Right lobe of liver (tissue), 6 donors: ENCODE data around the gene RBFA. TPM values are rescaled to one million over a fixed set of nuclear protein-coding genes. Genes with fewer than 3 reads are reported as not detected.
A peak's percentile ranks its signal among the peaks of the same experiment; 100 is the strongest.
"Not testable (repeated sequence)": the region's sequence is repeated elsewhere in the genome, so short reads cannot be mapped to it uniquely, and the experiment has no call there.

Experiments
- ATAC-seq, 4 donors: fragments of 200-7000 bp; cut with Tn5 transposase; one replicate each; pipeline ENCODE4 v1.9.1; 2020; ENCODE audit warnings: mild to moderate bottlenecking in 4 of 4, moderate library complexity in 4 of 4
- DNase-seq, 3 donors: peaks; one replicate each; pipeline ENCODE4 v3.0.0-alpha.2; 2020
- H3K27ac ChIP-seq, 3 donors: fragments of 200-600 bp; one replicate each; pipeline ENCODE4 v1.8.0; 2022
- H3K27me3 ChIP-seq, 2 donors: fragments of 200-600 bp; one replicate each; pipeline ENCODE4 v1.8.0; 2022
- H3K36me3 ChIP-seq, 4 donors: fragments of 200-600 bp; sonication (generic) in 1 of 4; one replicate each; pipeline versions ENCODE4 v1.5.1 to v1.8.0; 2017 to 2022; ENCODE audit warnings: control low read depth in 1 of 4
- H3K4me1 ChIP-seq, 4 donors: fragments of 200-600 bp; sonication (generic) in 1 of 4; one replicate each; pipeline versions ENCODE4 v1.5.1 to v1.8.0; 2017 to 2022; ENCODE audit warnings: control low read depth in 1 of 4
- H3K4me3 ChIP-seq, 3 donors: fragments of 200-600 bp; one replicate each; pipeline ENCODE4 v1.8.0; 2022
- H3K9me3 ChIP-seq, 4 donors: fragments of 200-600 bp; sonication (generic) in 1 of 4; one replicate each; pipeline versions ENCODE4 v1.5.1 to v1.8.0; 2017 to 2022; ENCODE audit warnings: control low read depth in 1 of 4
- POLR2A ChIP-seq: fragments of 450-650 bp; IDR thresholded peaks from one replicate; pipeline ENCODE4 v1.6.1; 2017; ENCODE audit warnings: antibody characterized with exemption, mild to moderate bottlenecking
- WGBS: methylation state at CpG from one replicate; pipeline ENCODE4 v1.1.6; 2018; ENCODE audit warnings: low coverage, low lambda C conversion rate; ENCODE audit not compliant: insufficient coverage; ENCODE audit errors: missing lambda C conversion rate; 5-methylcytosine and 5-hydroxymethylcytosine counted together
- intact Hi-C, 2 donors: fragments of 100-400 bp; cut with DNase I; formaldehyde crosslinking; loops; one replicate each; pipeline versions ENCODE4 v1.11.2 to v1.14.1; 2022
- total RNA-seq, 6 experiments: library from RNA; depleted of rRNA in 2 of 6; stranded (reverse); fragments of >200 nt in 2 of 6; fragmentation: NEBNext Ultra II Directional in 3 of 6; extraction: Animal tissue kit (Norgen Biotek cat#: 25700) in 3 of 6; gene quantifications; one replicate each; pipeline versions ENCODE4 v1.1.0 to v1.2.4, GENCODE V29; 2016 to 2023
- TF ChIP-seq, protein P1 (sequence below), 4 donors: fragments of 200-600 bp in 3 of 4; fragments of 450-650 bp in 1 of 4; IDR thresholded peaks; one replicate each; pipeline versions ENCODE4 v1.5.1 to v1.8.0; 2016 to 2022; ENCODE audit warnings: antibody characterized with exemption in 4 of 4, mild to moderate bottlenecking in 2 of 4
- donor health status: DM: no; HTN: yes; CAD: no.
- donor health status: DM: no; HTN: no; CAD: no.
- donor health status: DM: no; HTN: no; CAD: no.
- donor health status: DM: no; HTN: yes; CAD: no.
- donor health status: DM: no; HTN: yes; CAD: no.

The RBFA gene
- total RNA-seq, 6 experiments from 2014 or later = 12.3 to 36.6 (median 18.8) TPM

DNA sequence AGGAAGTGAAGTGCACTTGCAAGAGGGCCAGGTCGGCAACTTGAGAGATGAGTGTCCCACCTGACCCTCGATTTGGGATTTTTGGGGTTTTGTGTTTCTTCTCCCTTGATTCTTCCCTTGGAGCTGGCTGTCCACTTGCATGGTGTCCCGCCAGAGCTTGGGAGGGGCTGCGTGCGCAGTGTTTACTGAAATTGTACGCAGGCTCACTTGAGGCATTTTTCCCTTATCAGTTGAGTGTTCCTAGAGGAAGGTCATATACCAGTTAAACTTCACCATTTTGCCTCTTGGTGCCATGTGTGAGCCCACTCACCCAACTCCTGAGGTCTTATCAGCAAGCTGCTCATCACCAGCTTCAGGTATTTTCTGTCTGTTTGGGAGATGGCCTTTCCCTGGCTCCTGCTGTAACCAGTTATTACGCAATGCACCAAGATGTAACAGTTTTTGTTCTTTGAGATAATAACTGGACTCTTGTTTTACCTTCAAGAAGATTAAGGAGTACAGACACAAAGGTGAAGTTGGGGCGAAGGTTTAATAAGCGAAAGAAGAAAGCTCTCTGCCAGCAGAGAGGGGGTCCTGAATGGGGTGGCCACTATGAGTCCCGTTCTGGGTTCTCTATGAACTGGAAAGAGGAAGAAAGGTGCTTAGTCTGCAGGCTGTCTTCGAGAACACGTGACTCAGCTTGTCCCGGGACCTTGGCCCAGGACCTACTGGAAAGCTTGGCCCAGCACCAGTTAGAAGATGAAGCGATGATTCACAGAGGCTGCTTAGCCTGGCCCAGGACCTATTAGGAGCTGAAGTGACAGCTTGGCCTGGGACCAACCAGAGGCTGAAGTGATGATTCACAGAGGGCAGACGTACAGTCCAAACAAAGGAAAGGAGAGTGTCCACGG is 24.3 kb upstream of the RBFA start:
- 75% methylated on average over 7 of the region's 16 CpGs for WGBS
- H3K36me3 ChIP-seq = no peaks in the 10 kb centered on the region
- peaks cover 0 to 2% (median 0%) of the 10 kb centered on the region in 4 donors for H3K9me3 ChIP-seq
- DNase-seq (peak in 1 of 3 donors; percentile 55), ATAC-seq (peak in 1 of 4 donors; percentile 87)
- no peak overlapping the region for H3K4me3 ChIP-seq
- intact Hi-C loops = no loop called here
- TF ChIP-seq, protein P1, sequence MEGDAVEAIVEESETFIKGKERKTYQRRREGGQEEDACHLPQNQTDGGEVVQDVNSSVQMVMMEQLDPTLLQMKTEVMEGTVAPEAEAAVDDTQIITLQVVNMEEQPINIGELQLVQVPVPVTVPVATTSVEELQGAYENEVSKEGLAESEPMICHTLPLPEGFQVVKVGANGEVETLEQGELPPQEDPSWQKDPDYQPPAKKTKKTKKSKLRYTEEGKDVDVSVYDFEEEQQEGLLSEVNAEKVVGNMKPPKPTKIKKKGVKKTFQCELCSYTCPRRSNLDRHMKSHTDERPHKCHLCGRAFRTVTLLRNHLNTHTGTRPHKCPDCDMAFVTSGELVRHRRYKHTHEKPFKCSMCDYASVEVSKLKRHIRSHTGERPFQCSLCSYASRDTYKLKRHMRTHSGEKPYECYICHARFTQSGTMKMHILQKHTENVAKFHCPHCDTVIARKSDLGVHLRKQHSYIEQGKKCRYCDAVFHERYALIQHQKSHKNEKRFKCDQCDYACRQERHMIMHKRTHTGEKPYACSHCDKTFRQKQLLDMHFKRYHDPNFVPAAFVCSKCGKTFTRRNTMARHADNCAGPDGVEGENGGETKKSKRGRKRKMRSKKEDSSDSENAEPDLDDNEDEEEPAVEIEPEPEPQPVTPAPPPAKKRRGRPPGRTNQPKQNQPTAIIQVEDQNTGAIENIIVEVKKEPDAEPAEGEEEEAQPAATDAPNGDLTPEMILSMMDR (IDR thresholded peaks at IDR 0.05) = no peak
- no peak for TF ChIP-seq POLR2A
- H3K27me3 ChIP-seq = no peaks in the 10 kb centered on the region
- H3K4me1 ChIP-seq = no peaks in the 10 kb centered on the region
- H3K27ac ChIP-seq = no peak overlapping the region

DNA sequence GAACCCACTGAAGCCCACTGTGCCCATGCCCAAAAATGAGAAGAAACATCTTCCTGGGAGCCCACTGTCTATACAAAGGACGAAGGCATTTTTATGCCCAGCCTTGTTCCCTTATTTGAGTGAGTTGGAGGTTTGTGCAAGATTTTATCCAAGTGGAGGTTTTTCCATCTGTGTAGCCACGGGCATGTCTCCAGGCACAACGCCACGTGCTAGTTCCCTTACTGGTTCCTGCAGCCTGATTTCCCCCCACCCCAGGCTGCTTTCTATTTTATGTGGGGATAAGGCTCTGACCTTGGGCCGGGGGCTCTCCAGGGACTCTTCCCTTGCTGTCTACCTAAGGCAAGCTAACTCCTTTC is 23.7 kb upstream of the RBFA start:
- intact Hi-C loops = no loop called here
- Histone ChIP-seq H3K4me1 (no peaks in the 10 kb centered on the region), H3K4me3 (no peak overlapping the region), H3K9me3 (peaks cover 0 to 3% (median 0%) of the 10 kb centered on the region in 4 donors), H3K36me3 (no peaks in the 10 kb centered on the region), H3K27me3 (no peaks in the 10 kb centered on the region), H3K27ac (no peak overlapping the region)
- WGBS = no CpG with 5 or more reads among the region's 5 CpGs
- TF ChIP-seq, protein P1 (IDR thresholded peaks at IDR 0.05) = no peak
- DNase-seq (no peak), ATAC-seq (no peak)

DNA sequence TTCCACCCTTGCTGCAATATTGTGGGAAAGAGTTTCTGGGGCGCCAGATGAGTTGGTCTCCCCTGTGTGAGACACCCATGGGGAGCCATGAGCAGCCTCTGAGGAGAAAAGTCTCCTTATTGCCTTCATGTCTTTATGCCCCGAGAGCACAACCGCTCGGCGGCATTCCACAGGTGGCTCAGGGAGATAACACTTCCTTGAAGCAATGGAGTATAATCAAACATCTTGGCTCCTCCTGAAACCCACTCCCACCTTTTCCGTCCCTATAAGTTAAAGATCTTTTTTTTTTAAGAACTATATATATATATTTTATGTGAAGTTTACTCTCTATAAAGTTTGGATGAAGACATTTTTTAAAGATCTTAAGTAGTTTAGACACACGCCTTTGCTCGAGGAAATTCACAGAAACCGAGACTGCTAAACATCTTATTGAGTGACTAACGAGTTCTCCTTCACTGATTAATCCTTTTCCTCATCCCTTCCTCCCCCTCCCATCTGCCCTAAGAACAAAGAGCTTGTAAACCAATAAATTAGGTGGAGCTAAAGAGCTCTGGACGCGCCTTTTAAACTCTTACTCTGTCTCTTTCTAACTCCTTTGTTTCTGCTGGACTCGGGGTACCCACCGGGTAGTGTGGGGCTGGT is 22.6 kb upstream of the RBFA start:
- DNase-seq, H3K4me1 ChIP-seq, intact Hi-C loops, H3K27ac ChIP-seq, H3K36me3 ChIP-seq, H3K27me3 ChIP-seq, ATAC-seq, H3K9me3 ChIP-seq, H3K4me3 ChIP-seq: not testable (repeated sequence)
- WGBS = 85% methylated on average over 10 of the region's 14 CpGs

DNA sequence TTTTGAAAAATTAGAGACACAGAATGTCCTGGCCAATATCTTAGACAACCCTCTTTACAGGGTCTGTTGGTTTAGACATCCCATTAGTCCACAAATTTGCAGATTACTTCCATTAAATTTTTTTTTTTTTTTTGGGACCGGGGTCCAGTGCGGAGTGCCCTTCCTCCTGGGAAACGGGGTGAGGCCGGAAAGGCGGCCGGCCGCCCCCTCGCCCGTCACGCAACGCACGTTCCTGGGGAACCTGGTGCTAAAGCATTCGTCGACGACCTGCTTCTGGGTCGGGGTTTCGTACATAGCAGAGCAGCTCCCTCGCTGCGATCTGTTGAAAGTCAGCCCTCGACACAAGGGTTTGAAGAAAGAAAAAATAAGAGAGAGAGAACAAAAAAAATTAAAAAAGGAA is 21.5 kb upstream of the RBFA start:
- TF ChIP-seq, protein P1 (IDR thresholded peaks at IDR 0.05) = no peak
- no peak for TF ChIP-seq POLR2A
- DNase-seq = no peak
- Histone ChIP-seq H3K27me3 (no peaks in the 10 kb centered on the region), H3K27ac (no peak overlapping the region), H3K4me3 (no peak overlapping the region), H3K4me1 (no peaks in the 10 kb centered on the region), H3K36me3 (no peaks in the 10 kb centered on the region), H3K9me3 (peaks cover 0 to 3% (median 0%) of the 10 kb centered on the region in 4 donors)
- 96% methylated on average over 18 of the region's 20 CpGs for WGBS
- intact Hi-C loops = no loop called here
- no peak for ATAC-seq

DNA sequence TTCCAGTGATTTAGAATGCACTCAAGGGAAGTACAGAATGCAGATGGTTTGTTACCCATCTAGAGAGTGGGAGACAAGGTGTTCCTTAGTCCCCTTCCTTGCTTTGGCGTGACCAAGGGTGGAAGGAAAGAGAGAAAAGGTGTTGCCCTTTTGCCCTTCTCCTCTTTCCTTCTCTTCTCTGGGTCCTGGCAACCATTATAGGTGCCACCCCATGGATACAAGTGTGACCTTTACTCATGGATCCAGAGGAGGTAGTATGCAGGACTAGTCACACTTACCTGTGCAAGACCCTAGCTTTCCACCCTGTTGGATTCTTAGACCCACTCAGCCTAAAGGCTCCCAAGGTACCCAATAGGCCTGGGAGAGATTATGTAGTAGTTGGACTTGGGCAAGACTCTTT is 11.6 kb upstream of the RBFA start:
- no peak overlapping the region for H3K4me3 ChIP-seq
- 17% methylated on average over 1 of the region's 1 CpG for WGBS

More for the DNA sequence above, 11.6 kb upstream of the RBFA start:
- intact Hi-C loops = no loop called here
- Histone ChIP-seq H3K27me3 (no peaks in the 10 kb centered on the region), H3K4me1 (no peaks in the 10 kb centered on the region), H3K27ac (no peak overlapping the region), H3K36me3 (no peaks in the 10 kb centered on the region), H3K9me3 (peaks cover 0 to 71% (median 21%) of the 10 kb centered on the region in 4 donors)
- DNase-seq (no peak), ATAC-seq (peak; percentile 42 to 55 (median 48))
- no peak for TF ChIP-seq POLR2A
- TF ChIP-seq, protein P1 (IDR thresholded peaks at IDR 0.05) = no peak
